GM18526 (cell line): ENCODE data around the gene CACNG3.

ENCODE experiments used
- POLR2A ChIP-seq: IDR thresholded peaks from 3 replicates; pipeline ENCODE4 v1.6.1; 2011; ENCODE audit not compliant: insufficient read length; ENCODE audit errors: extremely low read depth

CACNG3 gene

GRCh38 chr16:24262816-24263215 lies 6.7 kb downstream of the CACNG3 start:
- no peak for TF ChIP-seq POLR2A

DNA sequence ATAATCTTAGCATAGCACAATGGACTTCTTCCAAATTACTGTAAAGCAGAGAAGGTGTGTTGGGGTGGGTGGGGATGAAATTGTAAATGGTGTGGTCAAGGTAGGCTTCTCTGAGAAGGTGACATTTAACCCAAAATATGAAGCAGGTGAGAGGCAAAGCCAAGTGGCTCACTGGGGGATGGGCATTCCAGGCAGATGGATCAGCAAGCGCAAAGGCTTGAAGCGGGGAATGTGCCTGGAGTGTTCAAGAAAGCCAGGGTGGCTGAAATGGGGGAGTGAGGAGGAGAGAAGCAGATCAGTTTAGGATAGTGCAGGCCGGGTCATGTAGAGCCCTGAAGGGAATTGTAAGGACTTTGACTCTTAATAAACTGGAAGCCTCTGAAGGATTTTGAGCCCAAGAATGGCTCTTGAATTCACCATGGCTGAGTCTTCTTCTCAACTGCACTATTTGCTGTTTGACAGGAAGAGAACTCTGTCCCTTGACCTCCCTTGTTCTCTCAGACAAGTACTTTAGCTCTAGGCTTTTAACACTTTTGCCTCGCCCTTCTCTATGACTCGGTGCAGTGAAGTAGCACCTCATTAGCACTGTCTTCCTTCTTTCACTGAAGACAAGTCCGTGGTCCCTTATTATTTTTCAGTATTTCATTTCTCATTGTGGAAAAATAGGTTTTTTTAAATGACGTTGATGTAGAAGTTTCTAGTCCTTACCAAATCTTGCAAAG lies 14.7 kb downstream of the CACNG3 start:
- no peak for TF ChIP-seq POLR2A

GRCh38 chr16:24272379-24272778 lies 16.2 kb downstream of the CACNG3 start:
- TF ChIP-seq POLR2A, result no peak

GRCh38 chr16:24273508-24274182 lies 17.5 kb downstream of the CACNG3 start:
- TF ChIP-seq POLR2A, result no peak

DNA sequence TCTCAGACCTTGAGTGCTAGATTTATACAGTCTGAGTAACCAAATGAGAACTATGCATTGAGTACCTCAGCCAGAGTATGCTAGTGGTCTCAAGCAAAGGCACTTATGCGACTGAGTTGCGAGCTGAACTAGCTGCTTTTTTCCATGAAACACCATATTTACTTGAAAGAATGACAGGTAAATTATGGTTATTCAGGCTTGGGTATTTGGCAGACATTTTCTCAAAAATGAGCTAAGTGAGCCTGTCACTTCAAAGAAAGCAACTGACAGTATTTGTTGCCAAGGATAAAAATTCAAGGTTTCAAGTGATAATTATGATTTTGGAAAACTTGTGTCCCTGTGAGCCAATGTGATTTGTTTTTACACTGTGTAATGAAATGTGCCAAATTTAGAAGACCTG lies 19.3 kb downstream of the CACNG3 start:
- TF ChIP-seq POLR2A, result no peak

DNA sequence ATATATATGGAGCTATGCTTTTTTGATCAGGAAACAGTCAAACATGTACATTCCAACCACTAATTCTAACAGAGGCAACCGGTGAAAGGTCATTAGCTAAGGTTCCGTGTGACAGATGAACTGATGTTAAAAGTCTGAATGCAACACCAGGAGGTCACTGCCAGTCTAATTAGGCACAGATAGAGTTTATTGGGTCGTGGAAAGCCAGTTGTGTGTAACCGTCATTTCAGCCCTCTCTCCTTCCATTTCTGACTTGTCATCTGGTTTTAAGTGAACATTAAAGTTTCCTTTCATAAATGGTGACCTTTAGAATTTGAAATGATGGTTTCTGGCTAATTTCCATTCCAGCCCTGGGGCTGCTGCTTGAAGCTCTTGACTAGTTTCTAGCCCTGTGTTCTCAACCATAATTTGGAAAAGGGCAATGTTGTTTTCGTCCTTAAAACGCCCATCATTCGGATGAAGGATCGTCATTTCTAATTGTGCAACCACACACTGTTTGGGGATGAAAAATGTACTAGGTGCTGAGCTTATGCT lies 23.9 kb downstream of the CACNG3 start:
- TF ChIP-seq POLR2A, result no peak

GRCh38 chr16:24281466-24281865 lies 25.3 kb downstream of the CACNG3 start:
- no peak for TF ChIP-seq POLR2A

- no peak for TF ChIP-seq POLR2A
Observed at GRCh38 chr16:24282141-24282540, 26.0 kb downstream of the CACNG3 start.

DNA sequence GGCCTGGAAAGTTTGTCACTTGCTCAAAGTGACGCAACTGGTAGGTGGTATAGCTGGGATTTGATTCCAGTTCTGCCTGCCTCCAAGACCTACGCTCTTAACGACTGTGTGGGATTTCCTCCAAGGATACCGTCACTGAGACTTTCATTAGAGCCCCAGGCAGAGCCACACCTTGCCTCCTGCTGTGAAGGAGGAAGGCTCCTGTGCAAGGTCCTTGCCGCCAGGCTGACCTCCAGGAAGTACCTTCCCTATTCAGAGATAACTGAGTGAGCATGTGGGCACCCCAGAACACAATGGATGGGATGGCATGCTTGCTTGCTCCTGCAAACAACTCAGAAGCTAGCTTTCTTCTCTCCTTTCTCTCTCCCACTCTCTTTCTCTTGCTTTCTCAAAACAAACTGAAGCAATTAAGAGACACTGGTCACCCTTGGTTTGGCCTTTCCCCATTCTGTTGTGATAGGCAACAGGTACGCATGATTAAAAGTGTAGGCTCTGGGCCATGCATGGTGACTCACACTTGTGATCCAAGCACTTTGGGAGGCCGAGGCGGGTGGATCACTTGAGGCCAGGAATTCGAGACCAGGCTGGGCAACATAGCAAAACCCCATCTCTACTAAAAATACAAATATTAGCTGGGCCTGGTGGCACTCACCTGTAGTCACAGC lies 30.7 kb downstream of the CACNG3 start:
- no peak for TF ChIP-seq POLR2A

GRCh38 chr16:24288516-24288915 lies 32.4 kb downstream of the CACNG3 start:
- no peak for TF ChIP-seq POLR2A

- no peak for TF ChIP-seq POLR2A
Observed at GRCh38 chr16:24289166-24289700, 33.1 kb downstream of the CACNG3 start.

DNA sequence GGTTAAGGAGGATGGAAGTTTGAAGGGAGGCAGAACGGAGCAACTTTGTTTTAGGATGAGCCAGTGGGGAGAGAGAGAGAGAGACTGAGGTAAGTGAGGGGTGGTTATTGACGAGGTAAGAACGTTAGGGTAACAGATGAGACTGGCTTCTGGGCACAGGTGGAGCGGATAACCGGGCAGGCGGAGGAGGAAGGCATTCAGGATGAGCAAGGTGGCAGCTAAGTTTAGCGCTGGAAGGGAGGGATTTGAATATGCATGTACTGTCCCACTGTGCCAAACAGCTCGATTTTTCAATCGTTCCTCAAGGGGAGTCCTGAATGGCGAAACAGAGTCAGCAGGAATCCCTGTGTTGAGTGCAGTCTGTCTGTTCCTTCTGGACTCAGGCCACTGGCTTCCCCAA lies 35.8 kb downstream of the CACNG3 start:
- TF ChIP-seq POLR2A, result no peak

DNA sequence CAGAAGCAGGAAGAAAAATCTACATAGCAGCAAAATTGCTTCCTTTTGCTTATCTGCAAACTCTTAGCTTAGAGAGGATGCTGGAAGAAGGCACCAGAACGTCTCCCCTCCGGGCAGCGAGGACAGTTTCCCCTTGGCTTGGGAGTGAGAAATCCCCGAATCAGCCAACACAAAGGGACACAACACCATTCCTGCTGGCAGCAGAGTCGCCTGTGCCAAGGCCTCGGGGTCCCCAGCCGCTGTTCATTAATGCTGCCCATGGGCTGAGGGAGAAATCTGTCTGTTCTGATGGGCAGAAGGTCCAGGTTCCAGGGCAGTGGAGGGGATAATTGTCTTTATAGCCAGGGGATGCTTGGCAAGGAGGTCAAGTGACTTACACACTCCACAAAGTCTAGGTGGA lies 38.0 kb downstream of the CACNG3 start:
- TF ChIP-seq POLR2A, result no peak

- TF ChIP-seq POLR2A, result no peak
Observed at GRCh38 chr16:24297375-24297774, 41.2 kb downstream of the CACNG3 start.

- TF ChIP-seq POLR2A, result no peak
Observed at GRCh38 chr16:24298548-24299167, 42.5 kb downstream of the CACNG3 start.
